Measurements from ENCODE around the gene MYBPC3. TPM values are rescaled to one million over a fixed set of nuclear protein-coding genes. Genes with fewer than 3 reads are reported as not detected.

The MYBPC3 gene
- total and polyA plus RNA-seq, 2 experiments from 2014 or later = not detected

- TF ChIP-seq CTCF (conservative IDR thresholded peaks at IDR 0.05; ENCODE audit: low read depth in 2 of 2) (no peak), EZH2 (IDR thresholded peaks at IDR 0.05; ENCODE audit: low read depth, unreplicated experiment) (no peak), REST (IDR thresholded peaks at IDR 0.05; ENCODE audit: unreplicated experiment) (no peak)
These were observed 68.4 kb downstream of the MYBPC3 start (continued) for GRCh38 chr11:47284151-47284550.

- no peak overlapping the region for H3K4me2 ChIP-seq
- Mint-ChIP-seq H3K27me3 (ENCODE audit: insufficient read depth, low read depth, poor library complexity) (no peaks in the 10 kb centered on the region), H3K4me3 (no peak overlapping the region), H3K9me3 (no peaks in the 10 kb centered on the region), H3K4me1 (peaks cover 14% of the 10 kb centered on the region), H3K27ac (no peak overlapping the region), H3K36me3 (ENCODE audit: low read depth) (peaks cover 76% of the 10 kb centered on the region)
- DNase-seq (ENCODE audit: low spot score) = no peak
- H3F3A ChIP-seq (replicated peaks; ENCODE audit: low read depth) = no peaks in the 10 kb centered on the region
- no peak for ATAC-seq
- H3K27ac ChIP-seq (ENCODE audit: low read depth) = no peak overlapping the region
- no peaks in the 10 kb centered on the region for H3K4me1 ChIP-seq (ENCODE audit: insufficient read depth)
- peaks cover 51% of the 10 kb centered on the region for H3K36me3 ChIP-seq (ENCODE audit: insufficient read depth)
- H3K9me2 ChIP-seq (ENCODE audit: insufficient read depth) = no peaks in the 10 kb centered on the region
- H3K79me2 ChIP-seq (replicated peaks; ENCODE audit: insufficient read depth) = no peaks in the 10 kb centered on the region
- no peak overlapping the region for H2AFZ ChIP-seq
- H4K20me1 ChIP-seq (replicated peaks; ENCODE audit: insufficient read depth) = peaks cover 5% of the 10 kb centered on the region; the same call in 1 of the 2 replicates
- H3K27me3 ChIP-seq (ENCODE audit: insufficient read depth) = no peaks in the 10 kb centered on the region
- H3K4me3 ChIP-seq = no peak overlapping the region
- no peak for TF ChIP-seq ZNF331 (CRISPR knock-in tag; IDR thresholded peaks at IDR 0.05; ENCODE audit: low read depth)
- no peak for TF ChIP-seq EZH2 (IDR thresholded peaks at IDR 0.05; ENCODE audit: low read depth, unreplicated experiment)
- no peak for TF ChIP-seq ZNF114 (CRISPR knock-in tag; IDR thresholded peaks at IDR 0.05)
- TF ChIP-seq JUNB (IDR thresholded peaks at IDR 0.05; ENCODE audit: unreplicated experiment) = no peak
- no peak for TF ChIP-seq CTCF (conservative IDR thresholded peaks at IDR 0.05; ENCODE audit: low read depth in 2 of 2)
- TF ChIP-seq ETS1 (IDR thresholded peaks at IDR 0.05) = no peak
- TF ChIP-seq ZNF462 (CRISPR knock-in tag; IDR thresholded peaks at IDR 0.05) = no peak
- TF ChIP-seq EZH2phosphoT487 (IDR thresholded peaks at IDR 0.05; ENCODE audit: unreplicated experiment) = no peak
- no peak for TF ChIP-seq CREB1 (CRISPR knock-in tag; IDR thresholded peaks at IDR 0.05; ENCODE audit: low read depth)
These were observed 70.0 kb downstream of the MYBPC3 start for GRCh38 chr11:47282462-47282861.

Measured in GM23338 (cell line).